ENCODE measurements around the gene MT1F. TPM values are rescaled to one million over a fixed set of nuclear protein-coding genes. Genes with fewer than 3 reads are reported as not detected.

Gene MT1F
- total and polyA plus RNA-seq, 10 of the 15 experiments (the other 5 are each of a cell fraction or from before 2014, with no cell fraction given), result 0.28 to 2.5 (median 1.1) TPM; not detected in 1

GRCh38 chr16:56649271-56649670, 8.5 kb upstream of the MT1F start (continued):
- TF ChIP-seq, protein P1, sequence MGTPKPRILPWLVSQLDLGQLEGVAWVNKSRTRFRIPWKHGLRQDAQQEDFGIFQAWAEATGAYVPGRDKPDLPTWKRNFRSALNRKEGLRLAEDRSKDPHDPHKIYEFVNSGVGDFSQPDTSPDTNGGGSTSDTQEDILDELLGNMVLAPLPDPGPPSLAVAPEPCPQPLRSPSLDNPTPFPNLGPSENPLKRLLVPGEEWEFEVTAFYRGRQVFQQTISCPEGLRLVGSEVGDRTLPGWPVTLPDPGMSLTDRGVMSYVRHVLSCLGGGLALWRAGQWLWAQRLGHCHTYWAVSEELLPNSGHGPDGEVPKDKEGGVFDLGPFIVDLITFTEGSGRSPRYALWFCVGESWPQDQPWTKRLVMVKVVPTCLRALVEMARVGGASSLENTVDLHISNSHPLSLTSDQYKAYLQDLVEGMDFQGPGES (IDR thresholded peaks at IDR 0.05), result no peak
- TF ChIP-seq NR2C2 (IDR thresholded peaks at IDR 0.05; ENCODE audit: borderline replicate concordance, control insufficient read depth, insufficient read length, low read depth), result no peak
- no peak for TF ChIP-seq ZNF24 (IDR thresholded peaks at IDR 0.05)
- no peak for TF ChIP-seq ATF3 (IDR thresholded peaks at IDR 0.05; ENCODE audit: borderline replicate concordance, extremely low read depth, low read depth, low read length)

DNA sequence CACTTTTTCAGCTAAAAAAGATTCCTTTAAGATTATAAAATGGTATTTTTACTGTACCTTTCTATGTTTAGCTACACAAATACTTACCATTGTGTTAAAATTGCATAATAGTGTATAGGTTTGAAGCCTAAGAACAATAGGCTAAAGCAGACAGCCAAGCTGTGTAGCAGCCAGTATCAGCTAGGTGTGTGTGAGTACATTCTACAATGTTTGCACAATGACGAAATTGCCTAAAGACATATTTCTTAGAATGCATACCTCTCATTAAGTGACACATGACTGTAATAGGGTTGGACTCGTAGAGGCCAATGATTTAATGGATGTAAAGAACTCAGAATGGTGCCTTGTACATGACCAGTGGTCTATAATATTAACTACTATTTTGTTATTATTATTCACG, 7.9 kb upstream of the MT1F start:
- FAIRE-seq (no peak), ATAC-seq (no peak), DNase-seq (ENCODE audit: low read depth, low spot score) (no peak)
- in situ Hi-C loops (cut with MboI), result no loop called here
- Histone ChIP-seq H3K27me3 (replicated peaks in 1 of 2; ENCODE audit: control insufficient read depth in 2 of 2, insufficient read depth in 2 of 2, low read length in 1 of 2) (peaks cover 8 to 14% of the 10 kb centered on the region in 2 experiments), H3K79me2 (ENCODE audit: control insufficient read depth, insufficient read depth, low read length) (no peaks in the 10 kb centered on the region), H4K20me1 (ENCODE audit: control insufficient read depth, insufficient read depth) (no peaks in the 10 kb centered on the region), H3K4me1 (ENCODE audit: control insufficient read depth, insufficient read depth, low read length) (no peaks in the 10 kb centered on the region), H3K27ac (ENCODE audit: control insufficient read depth, insufficient read depth) (no peak overlapping the region), H3K4me2 (ENCODE audit: control insufficient read depth, insufficient read depth) (no peak overlapping the region), H3K36me3 (ENCODE audit: control insufficient read depth in 2 of 2, insufficient read depth in 2 of 2, low read length in 1 of 2) (no peaks in the 10 kb centered on the region), H3K9me3 (replicated peaks; ENCODE audit: control insufficient read depth, insufficient read depth, low read length) (no peaks in the 10 kb centered on the region), H2AFZ (ENCODE audit: control insufficient read depth, low read depth, low read length) (no peak overlapping the region), H3K9ac (ENCODE audit: control insufficient read depth, insufficient read depth, low read length) (no peak overlapping the region), H3K4me3 (no peak overlapping the region)
- RAD21 ChIA-PET (ENCODE audit: unreplicated experiment), result no interaction called here
- POLR2A ChIA-PET, result interaction anchor here (0.6 kb wide), 1 partner anchor 24 kb away, joined by 3 read pairs; the partner anchor contains the start of gene MT1E
- CTCF ChIA-PET, result interaction anchor here (0.6 kb wide), 1 partner anchor 51 kb away, joined by 3 read pairs; no protein-coding TSS in a partner anchor
- SMC1A ChIA-PET (ENCODE audit: uncharacterized antibody, unreplicated experiment), result no interaction called here
- intact Hi-C loops (cut with micrococcal nuclease; ENCODE audit: unreplicated experiment), result no loop called here
- BruUV-seq (replicated peaks), result no TSS peak
- 17% methylated on average over 3 of the region's 3 CpGs for WGBS (ENCODE audit: insufficient coverage, insufficient replicate concordance, low lambda C conversion rate, missing lambda C conversion rate)
- no peak for TF ChIP-seq RAD51 (IDR thresholded peaks at IDR 0.05)
- TF ChIP-seq PKNOX1 (IDR thresholded peaks at IDR 0.05), result no peak
- no peak for TF ChIP-seq TAF1 (IDR thresholded peaks at IDR 0.05; ENCODE audit: borderline replicate concordance, low read depth, low read length)
- TF ChIP-seq, protein P2, sequence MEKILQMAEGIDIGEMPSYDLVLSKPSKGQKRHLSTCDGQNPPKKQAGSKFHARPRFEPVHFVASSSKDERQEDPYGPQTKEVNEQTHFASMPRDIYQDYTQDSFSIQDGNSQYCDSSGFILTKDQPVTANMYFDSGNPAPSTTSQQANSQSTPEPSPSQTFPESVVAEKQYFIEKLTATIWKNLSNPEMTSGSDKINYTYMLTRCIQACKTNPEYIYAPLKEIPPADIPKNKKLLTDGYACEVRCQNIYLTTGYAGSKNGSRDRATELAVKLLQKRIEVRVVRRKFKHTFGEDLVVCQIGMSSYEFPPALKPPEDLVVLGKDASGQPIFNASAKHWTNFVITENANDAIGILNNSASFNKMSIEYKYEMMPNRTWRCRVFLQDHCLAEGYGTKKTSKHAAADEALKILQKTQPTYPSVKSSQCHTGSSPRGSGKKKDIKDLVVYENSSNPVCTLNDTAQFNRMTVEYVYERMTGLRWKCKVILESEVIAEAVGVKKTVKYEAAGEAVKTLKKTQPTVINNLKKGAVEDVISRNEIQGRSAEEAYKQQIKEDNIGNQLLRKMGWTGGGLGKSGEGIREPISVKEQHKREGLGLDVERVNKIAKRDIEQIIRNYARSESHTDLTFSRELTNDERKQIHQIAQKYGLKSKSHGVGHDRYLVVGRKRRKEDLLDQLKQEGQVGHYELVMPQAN (conservative IDR thresholded peaks at IDR 0.05), result no peak
- no peak for TF ChIP-seq CEBPZ (IDR thresholded peaks at IDR 0.05; ENCODE audit: low read depth, low read length)
- TF ChIP-seq REST (IDR thresholded peaks at IDR 0.05; ENCODE audit: low read depth, low read length), result no peak

All from GM12878 (cell line).